Left ventricle myocardium superior (tissue), 1 donor: Measurements from ENCODE around the gene FAM170B. TPM values are rescaled to one million over a fixed set of nuclear protein-coding genes. Genes with fewer than 3 reads are reported as not detected.

Experiments
- ATAC-seq: fragments of 200-7000 bp; cut with Tn5 transposase; one replicate; pipeline ENCODE4 v1.9.1; 2020; ENCODE audit warnings: mild to moderate bottlenecking, moderate library complexity
- DNase-seq: peaks from one replicate; pipeline ENCODE4 v3.0.0-alpha.2; 2020
- intact Hi-C: fragments of 100-400 bp; cut with micrococcal nuclease; formaldehyde crosslinking; loops from one replicate; pipeline ENCODE4 v1.11.0; 2022
- total RNA-seq: library from RNA; stranded (reverse); fragmentation: NEBNext Ultra II Directional; extraction: Animal tissue kit (Norgen Biotek cat#: 25700); gene quantifications from one replicate; pipeline ENCODE4 v1.2.1, GENCODE V29; 2021
- donor health status: DM: no; HTN: yes; CAD: no; lungs with severe emphysema.

The FAM170B gene
- total RNA-seq, 1 donor from 2014 or later = not detected

DNA sequence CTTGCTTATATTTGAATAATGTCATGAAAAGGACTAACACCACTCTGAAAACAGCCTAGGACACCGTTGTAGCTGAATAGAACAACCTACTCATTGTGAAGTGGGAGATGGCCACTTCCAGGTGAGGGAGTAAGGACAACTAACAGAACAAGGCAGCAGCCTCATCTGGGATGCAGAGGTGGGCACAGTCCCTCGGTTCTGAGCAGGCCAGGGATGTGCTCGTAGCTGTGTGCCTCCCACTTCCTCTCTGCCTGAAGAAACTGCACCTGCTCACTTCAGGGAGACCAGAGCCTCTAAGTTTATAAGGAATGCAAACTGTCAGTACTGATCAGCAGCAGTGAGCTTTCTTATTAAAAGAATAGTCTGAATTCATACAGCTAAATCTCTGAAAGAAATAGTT is 21.0 kb downstream of the FAM170B start:
- ATAC-seq (no peak), DNase-seq (no peak)
- intact Hi-C loops = no loop called here

DNA sequence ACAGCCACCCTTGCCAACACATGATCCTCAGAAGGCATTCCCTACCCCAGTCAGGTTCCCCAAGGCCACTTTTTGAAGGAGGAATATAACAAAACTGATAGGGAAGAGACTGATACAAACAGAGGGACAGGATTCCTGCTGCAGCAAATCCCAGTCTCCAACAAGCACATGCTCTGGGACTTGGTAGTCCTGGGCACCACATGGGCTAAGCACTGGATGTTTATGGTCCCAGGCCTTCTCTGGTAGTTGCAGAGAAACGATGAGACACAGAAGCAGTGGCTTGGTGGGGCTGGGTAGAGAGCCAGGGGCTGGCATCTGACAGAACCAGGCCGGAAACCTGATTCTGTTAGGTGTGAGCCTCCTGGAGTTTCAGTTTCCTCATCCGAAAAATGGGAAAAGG is 21.7 kb downstream of the FAM170B start:
- no peak for DNase-seq
- intact Hi-C loops = no loop called here

DNA sequence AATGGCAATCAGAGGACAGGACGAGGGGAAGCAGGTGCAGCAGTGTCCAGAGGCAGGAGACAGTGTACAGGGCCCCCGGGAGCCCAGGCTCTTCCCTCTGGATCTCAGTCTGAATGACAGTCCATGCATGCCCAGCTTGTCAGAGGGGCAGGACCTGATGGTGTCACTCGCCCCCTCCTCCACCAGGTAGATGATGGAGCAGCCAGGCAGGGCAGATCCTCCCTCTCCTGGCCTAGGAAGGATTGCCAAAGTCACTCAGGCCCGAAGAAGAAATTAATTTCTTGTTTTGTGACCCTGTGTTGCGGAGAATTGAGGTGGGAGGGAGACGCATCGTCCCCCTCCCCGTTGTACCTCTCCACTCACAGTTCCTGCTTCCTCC is 22.5 kb downstream of the FAM170B start:
- DNase-seq = no peak
- intact Hi-C loops = no loop called here

More for the DNA sequence above, 21.7 kb downstream of the FAM170B start:
- no peak for ATAC-seq

DNA sequence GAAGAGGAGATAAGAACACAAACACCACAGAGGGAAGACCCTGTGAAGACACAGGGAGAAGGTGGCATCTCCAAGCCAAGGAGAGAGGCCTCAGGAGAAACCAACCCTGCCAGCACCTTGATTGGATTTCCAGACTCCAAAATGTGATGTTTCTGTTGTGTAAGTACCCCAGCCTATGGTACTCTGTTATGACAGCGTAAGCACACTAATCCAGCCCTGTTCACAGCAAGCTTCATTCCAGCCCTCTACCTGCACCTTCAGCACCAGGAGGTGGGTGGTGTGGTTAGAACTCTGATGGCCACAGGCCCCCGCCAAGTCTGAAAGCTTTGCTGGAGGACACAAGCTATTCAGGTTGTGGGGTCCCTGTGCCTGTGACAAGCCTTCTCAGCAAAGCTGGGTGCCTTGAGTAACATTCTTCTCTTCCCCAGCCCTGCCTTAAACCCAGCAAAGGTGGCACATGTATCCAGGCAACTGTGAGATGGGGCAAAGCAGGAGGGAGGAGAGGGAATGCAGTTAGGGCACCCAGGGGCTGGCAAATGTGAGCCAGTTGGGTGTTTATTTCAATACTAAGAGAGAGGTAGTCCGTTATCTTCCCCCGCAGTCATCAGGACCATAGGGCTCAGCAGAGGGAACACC is 23.0 kb downstream of the FAM170B start:
- DNase-seq (no peak), ATAC-seq (no peak)
- intact Hi-C loops = no loop called here

More for the DNA sequence above, 22.5 kb downstream of the FAM170B start:
- ATAC-seq = no peak

DNA sequence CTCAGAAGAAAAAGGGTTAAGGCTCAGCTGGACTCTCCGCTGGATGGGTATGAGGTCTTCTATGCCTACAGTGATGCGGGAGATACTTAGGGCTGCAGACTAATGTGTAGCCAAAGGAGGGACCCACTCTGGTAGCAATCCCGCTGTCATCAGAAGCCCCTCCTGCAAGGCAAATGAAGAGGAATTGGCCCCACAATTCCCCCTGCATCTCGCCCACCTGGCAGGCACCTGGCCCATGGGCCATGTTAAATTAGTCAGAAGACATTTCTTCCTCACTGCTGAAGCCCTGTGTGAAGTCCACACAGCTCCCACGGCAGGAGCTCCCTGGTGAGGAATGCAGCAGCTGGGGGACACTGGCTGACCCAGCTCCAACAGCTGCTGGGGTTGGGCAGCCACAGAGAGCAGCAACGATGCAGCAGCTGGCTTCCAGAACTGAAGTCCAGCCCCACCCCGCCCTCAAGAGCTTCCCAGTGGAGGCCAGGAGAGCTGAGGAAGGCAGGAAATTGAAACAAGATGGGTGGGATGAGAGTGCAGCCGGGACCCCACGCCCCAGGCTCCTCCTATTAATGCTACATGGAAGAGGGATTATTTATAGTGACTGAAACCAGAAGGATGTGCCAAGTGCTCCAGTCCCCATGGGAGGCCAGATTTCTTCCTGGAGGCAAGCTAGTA is 24.0 kb downstream of the FAM170B start:
- DNase-seq = peak; percentile 86
- intact Hi-C loops = no loop called here
- ATAC-seq = peak; percentile 82

DNA sequence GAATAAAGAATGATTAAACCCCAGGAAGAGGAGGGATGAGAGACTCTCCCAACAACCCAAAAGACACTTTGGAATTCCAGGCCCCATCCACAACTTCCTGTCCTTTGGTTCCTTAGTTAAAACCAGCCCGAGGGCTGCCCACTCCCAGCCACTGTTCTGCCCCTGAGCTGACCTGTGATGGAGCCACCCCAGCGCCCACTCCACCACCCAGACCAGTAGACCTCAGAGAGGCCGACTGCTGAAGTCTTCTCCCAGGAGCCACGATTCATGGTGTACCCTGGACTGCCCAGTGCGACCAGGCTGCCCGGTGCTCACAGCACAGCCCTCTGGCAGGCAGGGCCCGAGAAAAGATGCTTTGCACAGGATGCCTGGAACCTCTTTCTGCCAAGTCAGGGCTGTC is 25.2 kb downstream of the FAM170B start:
- DNase-seq (no peak), ATAC-seq (no peak)
- intact Hi-C loops = no loop called here

DNA sequence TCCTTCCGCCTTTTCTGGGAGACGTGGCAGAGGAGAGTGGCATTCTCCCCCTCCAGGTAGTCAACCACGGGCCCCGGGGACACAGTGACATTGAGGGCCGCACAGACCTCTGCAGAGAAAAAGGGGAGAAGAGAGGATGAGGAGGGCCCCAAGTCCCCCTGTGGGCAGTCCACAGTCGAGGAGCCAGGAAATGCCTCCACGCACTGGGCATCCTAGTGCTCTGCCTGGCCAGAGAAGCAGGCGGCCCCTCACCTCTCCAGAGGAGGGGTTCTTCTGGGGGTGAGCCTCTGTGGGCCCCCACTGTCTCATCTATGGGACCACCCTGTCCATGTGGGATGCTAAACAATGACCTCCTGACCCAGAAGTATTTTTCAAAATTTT is 25.9 kb downstream of the FAM170B start:
- intact Hi-C loops = no loop called here
- ATAC-seq = no peak
- DNase-seq = no peak

DNA sequence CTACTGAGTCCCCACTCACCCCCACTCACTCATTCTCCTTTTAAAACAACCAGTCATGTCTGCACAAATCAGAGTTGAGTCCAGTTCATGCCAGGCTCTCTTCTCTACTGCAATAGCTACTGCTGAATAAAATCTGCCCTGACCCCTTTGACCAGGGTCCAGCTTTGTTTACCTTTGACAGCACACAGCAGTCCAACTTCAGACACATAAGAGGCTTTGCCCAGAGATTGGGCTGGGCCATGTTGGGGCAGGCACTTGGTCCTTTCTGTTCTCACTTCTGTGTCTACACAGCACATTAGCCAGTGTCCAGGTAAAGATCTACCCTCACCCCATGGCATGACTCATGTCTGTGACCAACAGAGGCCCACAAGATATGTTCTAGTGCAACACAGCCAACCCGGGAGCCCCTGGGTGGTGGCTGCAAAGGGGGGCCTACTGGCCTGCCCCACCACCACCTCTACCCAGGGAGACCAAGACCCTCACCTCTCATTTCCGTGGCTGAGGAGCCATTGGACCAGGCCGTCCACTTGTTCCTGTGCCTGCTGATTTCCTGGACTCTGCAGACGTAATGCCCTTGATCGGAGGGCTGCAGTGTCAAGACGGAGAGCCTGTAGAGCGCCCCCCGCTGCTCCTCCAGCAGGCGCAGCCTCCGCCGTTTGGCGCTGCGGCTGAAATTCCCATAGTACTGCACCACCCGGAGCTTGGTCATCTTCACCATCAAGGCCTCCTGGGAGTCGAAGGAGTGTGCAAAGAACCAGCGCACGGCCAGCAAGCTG is 26.5 kb downstream of the FAM170B start:
- ATAC-seq (no peak), DNase-seq (no peak)
- intact Hi-C loops = no loop called here

DNA sequence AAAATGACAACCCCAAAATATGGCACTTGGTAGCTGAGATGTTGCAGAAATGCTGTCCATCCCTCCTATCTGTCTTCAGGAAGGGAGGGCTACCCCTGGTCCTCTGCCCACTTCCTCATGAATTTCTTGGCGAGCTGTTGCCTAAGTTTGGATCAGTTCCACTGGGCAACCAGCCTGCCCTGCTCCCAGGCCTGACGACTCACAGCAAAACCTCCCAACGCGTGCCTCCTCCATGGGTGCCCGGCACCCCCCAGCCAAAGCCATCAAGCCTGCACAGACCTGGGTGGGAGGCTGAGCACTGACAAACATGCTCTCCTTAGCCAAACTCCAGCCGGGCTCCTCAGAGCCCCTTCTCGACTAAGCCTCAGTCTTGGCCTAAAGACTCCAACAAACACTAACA is 27.4 kb downstream of the FAM170B start:
- ATAC-seq (peak; percentile 35), DNase-seq (peak; percentile 64)
- intact Hi-C loops = no loop called here

DNA sequence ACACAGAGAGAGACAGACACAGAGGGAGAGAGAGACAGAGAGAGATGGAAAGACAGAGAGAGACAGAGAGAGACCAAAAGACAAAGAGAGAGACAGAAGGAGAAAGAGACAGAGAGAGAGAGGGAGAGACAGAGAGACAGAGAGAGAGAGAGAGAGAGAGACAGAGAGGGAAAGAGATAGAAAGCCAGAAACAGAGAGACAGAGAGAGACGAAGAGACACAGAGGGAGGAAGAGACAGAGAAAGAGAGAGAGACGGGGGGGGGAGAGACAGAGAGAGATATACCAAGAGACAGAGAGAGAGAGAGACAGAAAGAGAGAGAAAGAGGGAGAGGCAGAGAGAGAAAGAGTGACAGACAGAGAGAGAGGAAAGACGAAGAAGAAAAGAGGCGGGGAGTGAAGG is 28.7 kb downstream of the FAM170B start:
- ATAC-seq (no peak), DNase-seq (no peak)
- intact Hi-C loops = no loop called here

DNA sequence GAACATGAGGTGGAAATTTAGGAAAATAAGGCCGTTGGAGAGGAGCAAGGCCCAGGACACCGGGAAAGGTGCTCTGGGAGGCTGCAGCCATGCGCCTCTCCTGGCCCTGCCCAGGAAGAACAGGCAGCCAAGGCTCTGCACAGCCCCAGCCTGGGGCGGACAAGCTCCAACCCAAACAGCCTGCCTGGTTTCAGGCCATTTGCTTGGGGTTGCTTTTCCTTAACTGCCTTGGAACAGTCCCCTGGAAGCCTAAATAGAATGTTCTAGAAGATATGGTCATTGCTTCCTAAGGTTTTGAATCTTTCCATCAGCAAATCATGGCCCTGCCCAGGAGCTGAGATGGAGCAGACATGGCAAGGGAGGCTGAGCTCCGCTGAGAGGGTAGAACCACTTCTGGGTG is 29.5 kb downstream of the FAM170B start:
- ATAC-seq (peak; percentile 51), DNase-seq (no peak)
- intact Hi-C loops = no loop called here

DNA sequence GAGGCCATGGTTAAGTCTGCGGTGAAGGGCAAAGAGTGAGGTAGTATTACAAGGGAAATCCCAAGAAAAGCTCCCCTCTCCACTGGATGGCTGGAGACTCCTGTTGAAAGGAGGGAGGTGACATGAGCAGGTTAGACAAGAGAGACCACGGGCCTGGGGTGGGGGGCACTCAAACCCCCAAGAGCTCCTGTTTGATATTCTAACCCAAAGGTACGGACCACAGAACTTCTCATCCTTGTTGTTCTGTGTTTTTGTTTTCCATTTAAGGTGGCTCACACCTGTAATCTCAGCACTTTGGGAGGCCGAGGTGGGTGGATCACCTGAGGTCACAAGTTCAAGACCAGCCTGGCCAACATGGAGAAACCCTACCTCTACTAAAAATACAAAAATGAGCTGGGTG is 30.1 kb downstream of the FAM170B start:
- no peak for ATAC-seq
- DNase-seq = no peak
- intact Hi-C loops = no loop called here

DNA sequence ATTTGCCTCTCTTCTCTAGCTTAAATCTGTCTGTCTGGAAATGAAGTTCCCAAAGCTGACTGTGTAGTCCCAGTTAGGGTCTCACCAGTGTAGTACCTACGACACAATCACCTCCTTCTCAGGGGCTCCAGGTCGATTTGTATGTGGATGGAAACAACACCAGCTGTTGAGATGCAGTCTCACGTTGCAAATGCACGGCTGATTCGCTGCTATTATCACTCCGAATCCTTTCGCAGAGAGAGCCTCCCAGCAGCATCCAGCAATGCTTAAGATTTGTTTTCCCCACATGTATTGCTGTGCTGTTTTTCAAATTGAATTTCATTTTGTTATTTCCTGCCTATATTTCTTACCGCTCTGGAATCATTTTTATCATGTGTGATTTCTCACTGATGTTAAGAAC is 34.8 kb downstream of the FAM170B start:
- ATAC-seq (no peak), DNase-seq (no peak)
- intact Hi-C loops = no loop called here

DNA sequence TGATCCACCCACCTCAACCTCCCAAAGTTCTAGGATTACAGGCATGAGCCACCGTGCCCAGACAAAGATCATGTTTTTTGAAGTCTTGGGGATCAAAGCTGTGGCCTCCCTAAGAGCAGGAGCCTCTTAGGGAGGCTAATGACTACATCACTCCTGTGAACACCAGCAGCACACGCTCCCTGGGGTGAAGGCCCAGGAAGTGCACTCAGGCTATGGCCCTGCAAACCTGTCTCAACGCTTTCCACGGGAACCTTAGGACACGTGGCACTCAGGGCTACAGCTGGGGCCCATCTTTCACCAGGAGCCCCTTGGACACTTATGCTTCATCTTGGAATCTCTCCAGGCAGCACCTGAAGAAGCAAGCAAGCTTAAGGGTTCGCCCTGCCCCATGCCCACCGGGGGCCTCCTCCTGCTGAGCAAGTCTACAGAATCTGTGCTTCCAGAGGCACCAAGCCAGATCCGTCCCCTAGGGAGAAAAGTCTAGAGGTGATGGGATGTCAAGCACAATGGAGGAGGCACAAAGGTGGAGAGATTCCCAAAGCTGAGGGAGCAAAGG is 36.9 kb downstream of the FAM170B start:
- ATAC-seq (no peak), DNase-seq (no peak)
- intact Hi-C loops = no loop called here

DNA sequence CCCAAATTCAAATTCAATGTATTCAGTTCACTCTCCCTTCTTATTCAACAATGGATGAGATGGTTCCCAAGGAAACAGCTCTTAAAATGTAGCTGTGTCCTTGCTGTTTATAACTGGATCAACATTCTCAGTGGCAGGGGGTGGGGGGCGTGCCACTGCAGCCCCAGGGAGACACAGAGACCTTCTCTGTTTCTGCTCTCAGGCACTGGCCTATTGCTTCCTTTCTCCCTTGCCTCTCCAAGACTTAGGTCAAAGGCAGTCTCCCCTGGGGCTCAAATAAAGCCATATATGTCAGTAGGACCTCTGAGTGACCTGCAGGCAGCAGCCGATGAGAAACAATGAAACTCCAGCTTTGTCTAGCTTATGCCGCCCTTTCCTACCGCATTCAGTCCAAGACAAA is 39.2 kb downstream of the FAM170B start:
- ATAC-seq (peak; percentile 61), DNase-seq (no peak)
- intact Hi-C loops = no loop called here

DNA sequence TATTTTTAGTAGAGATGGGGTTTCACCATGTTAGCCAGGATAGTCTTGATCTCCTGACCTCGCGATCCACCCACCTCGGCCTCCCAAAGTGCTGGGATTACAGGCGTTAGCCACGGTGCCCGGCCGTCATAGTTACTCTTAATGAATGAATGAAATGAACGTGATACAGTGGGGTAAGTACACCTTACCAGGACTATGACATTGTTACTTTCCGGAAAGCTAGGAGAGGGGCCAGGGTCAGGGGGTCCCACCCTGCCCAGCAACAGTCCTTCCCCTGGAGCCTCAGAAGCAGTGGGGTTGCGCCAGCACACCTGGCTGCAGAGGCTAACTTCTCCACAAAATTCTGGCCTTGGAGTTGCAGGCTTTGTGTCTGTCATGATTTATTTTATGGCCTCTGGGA is 39.9 kb downstream of the FAM170B start:
- ATAC-seq (no peak), DNase-seq (no peak)
- intact Hi-C loops = no loop called here

DNA sequence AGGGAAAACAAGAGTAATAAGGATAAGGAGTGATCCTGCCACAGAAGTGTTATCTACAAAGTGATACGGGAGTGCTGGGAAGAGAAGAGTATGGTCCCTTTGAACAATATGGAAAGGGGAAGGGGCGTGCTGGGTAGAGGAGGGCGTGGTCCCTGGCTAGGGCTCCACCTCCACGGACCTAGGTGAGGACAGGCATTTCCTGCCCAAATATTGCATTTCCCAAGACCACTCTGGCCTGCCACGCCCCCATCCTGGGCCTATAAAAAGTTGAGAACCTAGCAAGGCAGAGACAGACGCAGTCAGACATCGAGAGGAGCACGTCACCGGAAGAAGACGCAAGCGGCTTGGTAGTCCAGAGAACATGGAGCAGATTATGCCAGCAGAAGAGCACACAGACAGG is 41.3 kb downstream of the FAM170B start:
- intact Hi-C loops = no loop called here
- no peak for DNase-seq
- no peak for ATAC-seq

DNA sequence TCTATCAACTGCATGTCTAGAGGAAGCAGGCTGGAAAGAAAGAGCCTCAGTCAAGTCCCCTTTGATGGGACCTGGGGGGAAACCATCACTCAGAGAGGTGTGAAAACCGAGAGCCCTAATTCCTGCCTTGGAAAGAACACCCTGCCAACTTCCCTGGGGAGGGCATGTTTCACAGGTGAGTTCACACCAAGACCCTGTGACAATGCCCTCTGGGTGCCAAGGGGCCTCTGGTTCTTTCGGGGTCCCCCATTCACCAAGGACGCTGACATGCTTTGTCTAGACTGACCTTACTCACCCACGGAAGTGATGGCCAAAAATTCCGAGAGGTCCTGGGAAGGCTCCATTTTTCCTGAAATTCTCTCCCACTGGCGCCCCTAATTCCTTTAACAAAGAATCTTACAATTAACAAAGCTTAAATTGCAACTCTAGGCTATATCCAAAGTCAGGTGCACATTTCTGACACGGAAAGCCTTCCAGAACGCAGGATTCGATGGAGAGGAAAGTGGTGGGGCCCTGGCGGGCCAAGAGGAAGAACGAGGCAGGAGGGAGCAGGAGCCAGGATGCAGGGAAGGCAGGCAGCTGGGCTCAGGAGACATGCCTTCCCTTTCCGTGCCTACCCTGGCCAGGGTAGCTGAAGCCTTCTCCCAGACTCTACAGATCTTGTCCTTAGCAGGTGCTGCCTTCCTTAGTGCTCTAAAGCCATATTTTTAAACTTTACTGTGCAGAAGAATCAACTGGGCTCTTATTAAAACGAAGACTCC is 42.2 kb downstream of the FAM170B start:
- ATAC-seq = no peak
- no peak for DNase-seq
- intact Hi-C loops = no loop called here

DNA sequence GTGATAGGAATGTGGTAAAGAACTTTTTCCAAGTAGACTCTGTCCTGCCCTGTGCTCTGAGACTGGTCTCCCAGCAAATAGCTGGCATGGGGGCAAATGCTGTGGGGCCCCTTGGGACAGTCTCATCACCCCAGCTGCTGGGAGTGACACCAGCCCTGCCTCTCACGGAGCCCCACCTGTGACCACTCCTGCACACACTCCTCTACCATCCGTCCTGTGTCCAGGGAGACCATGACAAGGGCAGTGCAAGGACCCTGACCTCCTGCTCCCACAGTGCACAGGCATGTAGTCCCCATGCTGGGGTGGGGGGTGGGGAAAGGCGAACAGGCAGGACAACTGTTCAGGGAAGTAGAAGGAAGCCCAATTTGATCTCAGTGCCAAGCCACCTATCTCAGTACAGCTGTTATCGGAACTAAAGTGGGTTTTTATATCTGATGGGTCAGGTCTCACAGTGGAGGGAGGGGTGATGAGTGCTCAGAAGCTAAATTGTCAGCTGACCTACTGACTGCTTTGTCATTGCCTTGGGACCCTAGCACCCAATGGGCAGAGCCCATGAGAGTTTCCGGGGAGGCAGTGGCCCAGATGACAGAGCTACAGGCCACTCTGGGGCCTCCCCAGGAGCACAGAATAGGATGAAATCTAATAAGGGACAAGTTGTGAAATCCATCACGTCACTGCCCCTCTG is 43.0 kb downstream of the FAM170B start:
- DNase-seq (no peak), ATAC-seq (no peak)
- intact Hi-C loops = no loop called here
